Karpas-422 (cell line): Measurements from ENCODE around the gene HEMK1. TPM values are rescaled to one million over a fixed set of nuclear protein-coding genes. Genes with fewer than 3 reads are reported as not detected.

ENCODE experiments used
- DNase-seq: peaks from one replicate; pipeline ENCODE4 v3.0.0-alpha.2; 2015
- H2AFZ ChIP-seq: fragments of 200-600 bp; sonication (generic); 2 replicates; pipeline ENCODE4 v1.6.1; 2014; ENCODE audit warnings: antibody characterized with exemption, low read length, mixed read lengths
- H3K27ac ChIP-seq: fragments of 200-600 bp; sonication (generic); 2 replicates; pipeline ENCODE4 v1.5.1; 2014; ENCODE audit warnings: mild to moderate bottlenecking, low read length, moderate library complexity
- H3K27me3 ChIP-seq: fragments of 200-600 bp; sonication (generic); 2 replicates; pipeline ENCODE4 v1.6.1; 2014; ENCODE audit warnings: low read length, mixed read lengths
- H3K36me3 ChIP-seq: fragments of 200-600 bp; sonication (generic); 2 replicates; pipeline ENCODE4 v1.6.1; 2014; ENCODE audit warnings: low read length, mixed read lengths; ENCODE audit not compliant: insufficient read depth
- H3K4me1 ChIP-seq: fragments of 200-600 bp; sonication (generic); 2 replicates; pipeline ENCODE4 v1.6.1; 2014; ENCODE audit warnings: mild to moderate bottlenecking, low read length, mixed read lengths
- H3K4me2 ChIP-seq: fragments of 200-600 bp; sonication (generic); 2 replicates; pipeline ENCODE4 v1.6.1; 2014; ENCODE audit warnings: low read length, low read depth, mild to moderate bottlenecking; ENCODE audit not compliant: poor library complexity, severe bottlenecking
- H3K4me3 ChIP-seq: fragments of 200-600 bp; sonication (generic); 2 replicates; pipeline ENCODE4 v1.5.1; 2014; ENCODE audit warnings: mild to moderate bottlenecking, antibody characterized with exemption, low read length, mixed read lengths
- H3K79me2 ChIP-seq: fragments of 200-600 bp; sonication (generic); 2 replicates; pipeline ENCODE4 v1.6.1; 2014; ENCODE audit warnings: mild to moderate bottlenecking, low read length, mixed read lengths
- H3K9ac ChIP-seq: fragments of 200-600 bp; sonication (generic); 2 replicates; pipeline ENCODE4 v1.6.0; 2014; ENCODE audit warnings: low read length
- H3K9me2 ChIP-seq: fragments of 200-600 bp; sonication (generic), shearing (Covaris generic); replicated peaks from 2 replicates; pipeline ENCODE4 v1.6.0; 2014; ENCODE audit warnings: mild to moderate bottlenecking, low read length, moderate library complexity; ENCODE audit not compliant: insufficient read depth
- H3K9me3 ChIP-seq: fragments of 300-700, 200-600 bp; sonication (generic); 2 replicates; pipeline ENCODE4 v1.6.1; 2014; ENCODE audit warnings: low read length, mixed read lengths
- H4K20me1 ChIP-seq: fragments of 200-600 bp; sonication (generic); 2 replicates; pipeline ENCODE4 v1.6.1; 2014; ENCODE audit warnings: mild to moderate bottlenecking, antibody characterized with exemption, low read length, low read depth; ENCODE audit not compliant: insufficient read depth
- total RNA-seq: library from RNA; depleted of rRNA; stranded (reverse); fragments of >200 nt; shearing (Covaris generic); gene quantifications from 2 replicates; pipeline ENCODE4 v1.2.3, GENCODE V29; 2014; ENCODE audit warnings: low replicate concordance

The HEMK1 gene
- total RNA-seq, 1 experiment from 2014 or later, result 10.9 TPM

- no peak for DNase-seq
- Histone ChIP-seq H4K20me1 (no peaks in the 10 kb centered on the region), H3K9me2 (no peaks in the 10 kb centered on the region), H3K36me3 (no peaks in the 10 kb centered on the region), H2AFZ (no peak overlapping the region), H3K9me3 (no peaks in the 10 kb centered on the region), H3K4me2 (no peak overlapping the region), H3K27ac (no peak overlapping the region), H3K4me1 (peaks cover 19% of the 10 kb centered on the region), H3K9ac (no peak overlapping the region), H3K4me3 (no peak overlapping the region), H3K27me3 (no peaks in the 10 kb centered on the region), H3K79me2 (no peaks in the 10 kb centered on the region)
These were observed 5.0 kb upstream of the HEMK1 start for GRCh38 chr3:50564321-50564720.

- Histone ChIP-seq H3K9me2 (no peaks in the 10 kb centered on the region), H3K27me3 (no peaks in the 10 kb centered on the region), H3K27ac (no peak overlapping the region), H3K9ac (peak overlapping the region; percentile 69), H3K4me3 (peak overlapping the region; percentile 88), H3K36me3 (no peaks in the 10 kb centered on the region), H3K79me2 (peaks cover 5% of the 10 kb centered on the region; the same call in 1 of the 2 replicates), H3K4me2 (peak overlapping the region; percentile 74), H3K9me3 (no peaks in the 10 kb centered on the region), H4K20me1 (no peaks in the 10 kb centered on the region), H3K4me1 (peaks cover 29% of the 10 kb centered on the region), H2AFZ (peak overlapping the region; percentile 84)
- no peak for DNase-seq
These were observed 2.3 kb upstream of the HEMK1 start for GRCh38 chr3:50567011-50567385.

- H2AFZ ChIP-seq, result peak within 1 kb of the TSS; percentile 88
- DNase-seq, result peak; percentile 97
- peak within 1 kb of the TSS; percentile 82 for H3K9ac ChIP-seq
These were observed 1.7 kb upstream of the HEMK1 start, which contains the start of gene C3orf18 for GRCh38 chr3:50567386-50568167. C3orf18 (minus strand) TSS chr3:50567747; CDS start chr3:50565699, 2,048 bp downstream.

GRCh38 chr3:50570508-50571279, 1.4 kb downstream of the HEMK1 start:
- Histone ChIP-seq H3K27me3 (no peaks in the 10 kb centered on the region), H3K9me3 (no peaks in the 10 kb centered on the region), H3K4me1 (peaks cover 29% of the 10 kb centered on the region), H4K20me1 (no peaks in the 10 kb centered on the region), H3K9ac (peak overlapping the region; percentile 82), H3K27ac (no peak overlapping the region), H3K4me2 (peak overlapping the region; percentile 74), H3K9me2 (no peaks in the 10 kb centered on the region), H3K36me3 (no peaks in the 10 kb centered on the region), H2AFZ (no peak overlapping the region), H3K79me2 (peaks cover 5% of the 10 kb centered on the region; the same call in 1 of the 2 replicates), H3K4me3 (peak overlapping the region; percentile 88)
- no peak for DNase-seq

More at GRCh38 chr3:50567386-50568167, 1.7 kb upstream of the HEMK1 start, which contains the start of gene C3orf18:
- peaks cover 29% of the 10 kb centered on the region for H3K4me1 ChIP-seq
- H3K9me2 ChIP-seq, result no peaks in the 10 kb centered on the region
- no peaks in the 10 kb centered on the region for H3K36me3 ChIP-seq
- H3K27me3 ChIP-seq, result no peaks in the 10 kb centered on the region
- H4K20me1 ChIP-seq, result no peaks in the 10 kb centered on the region
- peaks cover 5% of the 10 kb centered on the region; the same call in 1 of the 2 replicates for H3K79me2 ChIP-seq
- H3K4me3 ChIP-seq, result peak within 1 kb of the TSS; percentile 88
- no peaks in the 10 kb centered on the region for H3K9me3 ChIP-seq
- H3K4me2 ChIP-seq, result peak within 1 kb of the TSS; percentile 74
- H3K27ac ChIP-seq, result no peak within 1 kb of the TSS

- Histone ChIP-seq H3K27me3 (no peaks in the 10 kb centered on the region), H3K9me2 (no peaks in the 10 kb centered on the region), H4K20me1 (no peaks in the 10 kb centered on the region), H3K36me3 (no peaks in the 10 kb centered on the region), H3K9ac (no peak overlapping the region), H3K79me2 (peaks cover 5% of the 10 kb centered on the region; the same call in 1 of the 2 replicates), H3K27ac (no peak overlapping the region), H3K9me3 (no peaks in the 10 kb centered on the region), H3K4me2 (no peak overlapping the region), H3K4me1 (peaks cover 29% of the 10 kb centered on the region), H3K4me3 (no peak overlapping the region), H2AFZ (no peak overlapping the region)
- DNase-seq, result no peak
These were observed 2.2 kb downstream of the HEMK1 start for GRCh38 chr3:50571486-50571885.

GRCh38 chr3:50572158-50572557, 2.8 kb downstream of the HEMK1 start:
- no peaks in the 10 kb centered on the region for H3K36me3 ChIP-seq
- H3K27ac ChIP-seq, result no peak overlapping the region
- no peak overlapping the region for H3K4me3 ChIP-seq
- DNase-seq, result peak; percentile 88
- no peak overlapping the region for H2AFZ ChIP-seq
- H3K4me1 ChIP-seq, result peaks cover 25% of the 10 kb centered on the region
- H3K9ac ChIP-seq, result no peak overlapping the region
- no peaks in the 10 kb centered on the region for H3K27me3 ChIP-seq
- H3K9me3 ChIP-seq, result no peaks in the 10 kb centered on the region
- no peaks in the 10 kb centered on the region for H4K20me1 ChIP-seq
- H3K79me2 ChIP-seq, result peaks cover 5% of the 10 kb centered on the region; the same call in 1 of the 2 replicates
- no peaks in the 10 kb centered on the region for H3K9me2 ChIP-seq
- no peak overlapping the region for H3K4me2 ChIP-seq

- Histone ChIP-seq H3K4me2 (no peak overlapping the region), H3K4me1 (peaks cover 19% of the 10 kb centered on the region), H3K9me3 (no peaks in the 10 kb centered on the region), H2AFZ (no peak overlapping the region), H3K4me3 (no peak overlapping the region), H3K27ac (no peak overlapping the region), H4K20me1 (no peaks in the 10 kb centered on the region), H3K36me3 (no peaks in the 10 kb centered on the region), H3K79me2 (peaks cover 5% of the 10 kb centered on the region; the same call in 1 of the 2 replicates), H3K9ac (no peak overlapping the region), H3K9me2 (no peaks in the 10 kb centered on the region), H3K27me3 (no peaks in the 10 kb centered on the region)
- DNase-seq, result no peak
These were observed 3.6 kb downstream of the HEMK1 start for GRCh38 chr3:50572801-50573371.
